ENCODE measurements around the gene NCKAP5.

GRCh38 chr2:133433455-133434451, 134.5 kb downstream of the NCKAP5 start:
- no peak for TF ChIP-seq ZNF274 (IDR thresholded peaks at IDR 0.05; ENCODE audit: low read depth, low read length)
- TF ChIP-seq SUZ12 (IDR thresholded peaks at IDR 0.05; ENCODE audit: extremely low read depth, insufficient read depth, insufficient read length): no peak

Measured in NT2/D1 (cell line).